Jurkat, Clone E6-1 (cell line): ENCODE results near the gene TMEM244. TPM values are rescaled to one million over a fixed set of nuclear protein-coding genes. Genes with fewer than 3 reads are reported as not detected.
"Not testable (repeated sequence)": the region's sequence is repeated elsewhere in the genome, so short reads cannot be mapped to it uniquely, and the experiment has no call there.

Source experiments
- DNase-seq: peaks from one replicate; pipeline ENCODE4 v3.0.0-alpha.2; 2011; ENCODE audit warnings: low read depth, low spot score
- H3K4me3 ChIP-seq: 2 replicates; pipeline ENCODE4 v1.5.1; 2011; ENCODE audit warnings: mild to moderate bottlenecking, low read length, control low read depth, moderate library complexity
- polyA plus RNA-seq: library from polyadenylated mRNA; unstranded; fragments of >200 nt; gene quantifications from one replicate; pipeline ENCODE4 v1.2.1, GENCODE V29; 2012; ENCODE audit warnings: missing spikeins; ENCODE audit not compliant: insufficient read length, insufficient read depth

TMEM244 gene
- polyA plus RNA-seq, result not detected

DNA sequence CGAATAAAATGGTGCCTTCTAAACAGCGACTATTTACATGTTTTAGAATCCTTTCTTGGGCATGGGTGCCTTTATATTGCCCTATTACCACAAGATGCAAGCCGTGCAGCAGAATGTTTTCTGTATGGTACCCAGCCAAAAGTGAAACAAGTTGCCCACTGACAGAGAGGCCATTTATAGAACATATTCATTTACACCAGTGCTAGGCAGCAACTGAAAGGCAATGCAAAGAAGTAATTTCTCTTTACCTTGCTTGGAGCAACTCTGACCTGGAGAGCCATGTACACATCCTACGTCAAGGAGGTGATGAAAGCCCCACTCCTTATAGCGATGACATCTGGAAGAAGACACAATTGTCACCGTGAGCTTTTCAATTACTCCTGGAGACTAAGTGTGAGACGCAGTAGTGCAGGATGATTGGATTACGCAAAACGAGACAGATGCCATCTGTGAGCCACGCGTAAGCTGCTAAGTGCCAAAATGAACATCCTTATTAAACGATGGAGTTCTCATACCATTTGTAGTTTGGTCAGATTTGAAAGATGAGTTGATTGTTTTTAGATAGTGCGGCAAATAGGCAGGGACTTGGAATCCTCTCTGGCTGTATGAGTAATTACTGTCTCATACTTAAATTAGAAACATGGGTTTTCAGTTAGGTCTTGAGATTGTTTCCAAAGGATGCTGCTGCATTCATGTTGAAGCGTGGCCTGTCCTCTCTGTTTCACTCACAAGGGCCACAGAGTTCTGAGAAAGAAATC lies at the start of gene TMEM244:
Gene TMEM244 (minus strand): TSS at position 408 of the 758 bp plus-strand sequence. CDS start 127 bp downstream, at position 281.
- H3K4me3 ChIP-seq, result no peak within 1 kb of the TSS
- DNase-seq, result no peak

- no peak overlapping the region for H3K4me3 ChIP-seq
- no peak for DNase-seq
Observed at GRCh38 chr6:129908858-129909257, 47.7 kb upstream of the TMEM244 start.

GRCh38 chr6:129908356-129908755 lies 47.2 kb upstream of the TMEM244 start:
- no peak for DNase-seq

GRCh38 chr6:129906515-129907077 lies 45.5 kb upstream of the TMEM244 start:
- no peak overlapping the region for H3K4me3 ChIP-seq
- DNase-seq, result no peak

More at GRCh38 chr6:129908356-129908755, 47.2 kb upstream of the TMEM244 start:
- no peak overlapping the region for H3K4me3 ChIP-seq

DNA sequence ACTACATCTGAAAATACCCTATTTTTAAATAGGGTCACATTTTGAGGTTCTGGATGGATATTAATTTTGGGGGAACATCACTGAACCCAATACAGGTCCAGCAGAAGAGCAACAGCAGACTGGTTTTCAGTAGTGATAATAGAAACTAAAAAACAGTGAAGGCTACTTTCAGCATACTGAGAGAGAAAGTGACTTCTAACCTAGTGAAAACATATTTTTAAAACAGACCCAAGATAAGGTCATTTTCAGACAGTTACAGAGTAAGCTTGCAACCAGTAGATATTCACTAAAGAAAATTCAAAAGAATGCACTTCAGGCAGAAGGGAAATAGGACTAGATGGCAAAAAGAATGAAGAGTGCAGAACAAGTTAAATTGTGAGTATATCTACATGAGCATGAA lies 42.0 kb upstream of the TMEM244 start:
- H3K4me3 ChIP-seq, result no peak overlapping the region
- no peak for DNase-seq

GRCh38 chr6:129902681-129903080 lies 41.6 kb upstream of the TMEM244 start:
- no peak overlapping the region for H3K4me3 ChIP-seq
- no peak for DNase-seq

DNA sequence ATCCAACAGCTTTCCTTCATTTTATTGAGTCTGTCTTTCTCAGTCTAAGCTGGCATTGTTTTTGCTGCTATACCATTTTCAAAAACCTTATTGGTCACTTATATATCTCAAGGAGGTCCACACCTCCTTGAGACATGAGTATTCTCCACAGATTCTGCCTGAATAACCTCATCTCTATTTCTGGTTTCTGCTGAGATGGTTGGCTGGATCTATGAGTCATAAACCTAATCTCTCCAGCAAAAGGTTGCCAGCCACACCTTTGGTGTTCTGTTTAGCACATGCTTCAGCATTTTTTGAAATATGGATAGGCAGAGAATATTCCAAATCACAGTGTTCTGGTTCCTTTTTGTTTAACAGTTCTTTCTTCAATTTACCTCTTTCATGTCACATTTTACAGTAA lies 40.8 kb upstream of the TMEM244 start:
- DNase-seq, result no peak
- no peak overlapping the region for H3K4me3 ChIP-seq

- no peak for DNase-seq
Observed at GRCh38 chr6:129895692-129896091, 34.6 kb upstream of the TMEM244 start.

GRCh38 chr6:129894921-129895320 lies 33.8 kb upstream of the TMEM244 start:
- H3K4me3 ChIP-seq, result no peak overlapping the region
- DNase-seq, result no peak

More at GRCh38 chr6:129895692-129896091, 34.6 kb upstream of the TMEM244 start:
- H3K4me3 ChIP-seq, result no peak overlapping the region

- H3K4me3 ChIP-seq, result no peak overlapping the region
- DNase-seq, result peak; percentile 16
Observed at GRCh38 chr6:129893640-129894039, 32.5 kb upstream of the TMEM244 start.

DNA sequence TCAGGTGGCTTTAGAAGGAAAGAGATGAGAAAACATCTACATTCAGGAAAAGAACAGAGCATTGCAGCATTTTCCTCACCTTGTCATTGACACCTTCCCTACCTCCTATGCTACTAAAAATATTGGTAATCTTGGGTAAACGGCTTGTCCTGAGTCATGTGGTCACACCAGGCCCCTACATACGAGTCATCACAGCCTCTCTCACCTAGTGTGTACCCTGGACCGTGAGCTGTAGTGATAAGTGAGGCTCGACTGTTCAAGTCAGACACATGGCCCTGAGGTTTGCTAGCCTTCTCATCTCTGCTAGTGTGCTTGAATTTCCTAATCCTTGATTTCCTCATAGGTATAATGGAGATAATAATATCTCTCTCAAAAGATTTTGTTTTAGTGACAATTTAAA lies 29.6 kb upstream of the TMEM244 start:
- H3K4me3 ChIP-seq, result no peak overlapping the region
- no peak for DNase-seq

GRCh38 chr6:129890164-129890563 lies 29.0 kb upstream of the TMEM244 start:
- H3K4me3 ChIP-seq, result no peak overlapping the region
- DNase-seq, result no peak

DNA sequence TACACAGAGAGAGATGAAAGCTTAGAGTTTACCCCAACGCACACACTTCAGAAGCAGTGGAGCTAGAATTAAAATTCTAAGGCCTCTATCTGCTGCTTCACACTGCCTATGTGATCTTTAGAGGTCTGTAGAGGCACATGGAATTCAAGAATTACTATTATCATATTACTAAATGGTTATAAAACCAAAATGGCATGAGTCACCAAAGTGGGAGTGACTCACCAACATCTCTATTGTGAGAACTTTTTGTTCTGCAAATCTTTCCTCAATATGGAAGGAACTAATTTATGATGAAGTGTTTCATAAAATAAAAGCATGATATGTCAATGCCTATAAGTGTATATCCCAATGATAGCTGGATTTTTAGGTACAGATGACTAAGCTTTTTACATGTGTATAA lies 28.5 kb upstream of the TMEM244 start:
- no peak for DNase-seq
- H3K4me3 ChIP-seq, result no peak overlapping the region

DNA sequence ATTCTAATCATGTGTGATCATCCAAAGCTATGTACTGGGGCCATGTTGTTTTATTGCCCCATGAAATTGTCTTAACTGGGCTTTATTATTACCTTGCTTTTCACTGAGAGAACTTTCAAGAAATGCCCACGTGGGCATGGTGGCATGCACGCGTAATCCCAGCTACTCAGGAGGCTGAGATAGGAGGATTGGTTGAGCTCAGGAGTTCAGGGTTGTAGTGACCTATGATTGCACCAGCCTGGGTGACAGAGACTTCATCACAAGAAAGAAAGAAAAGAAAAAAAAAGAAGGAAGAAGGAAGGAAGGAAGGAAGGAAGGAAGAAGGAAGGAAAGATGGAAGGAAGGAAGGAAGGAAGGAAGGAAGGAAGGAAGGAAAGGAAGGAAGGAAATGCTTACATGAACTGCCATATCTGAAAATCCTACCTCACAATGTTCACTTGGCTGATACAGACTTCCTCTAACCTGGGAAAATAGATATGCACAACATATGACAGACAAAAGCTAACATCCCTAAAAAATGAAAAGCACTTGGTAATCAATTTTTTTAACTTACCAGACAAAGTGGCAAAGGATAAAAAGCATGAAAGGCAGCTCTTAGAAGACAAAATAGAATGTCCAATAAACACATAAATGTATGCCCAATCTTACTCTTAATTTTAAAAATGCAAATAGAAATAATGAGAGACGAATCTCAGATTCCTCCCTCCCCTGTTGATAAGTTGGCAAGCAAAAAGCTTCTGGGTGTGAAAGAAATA lies 25.5 kb upstream of the TMEM244 start:
- H3K4me3 ChIP-seq, result no peak overlapping the region
- DNase-seq, result no peak

GRCh38 chr6:129884211-129884610 lies 23.1 kb upstream of the TMEM244 start:
- H3K4me3 ChIP-seq, result no peak overlapping the region
- DNase-seq, result no peak

DNA sequence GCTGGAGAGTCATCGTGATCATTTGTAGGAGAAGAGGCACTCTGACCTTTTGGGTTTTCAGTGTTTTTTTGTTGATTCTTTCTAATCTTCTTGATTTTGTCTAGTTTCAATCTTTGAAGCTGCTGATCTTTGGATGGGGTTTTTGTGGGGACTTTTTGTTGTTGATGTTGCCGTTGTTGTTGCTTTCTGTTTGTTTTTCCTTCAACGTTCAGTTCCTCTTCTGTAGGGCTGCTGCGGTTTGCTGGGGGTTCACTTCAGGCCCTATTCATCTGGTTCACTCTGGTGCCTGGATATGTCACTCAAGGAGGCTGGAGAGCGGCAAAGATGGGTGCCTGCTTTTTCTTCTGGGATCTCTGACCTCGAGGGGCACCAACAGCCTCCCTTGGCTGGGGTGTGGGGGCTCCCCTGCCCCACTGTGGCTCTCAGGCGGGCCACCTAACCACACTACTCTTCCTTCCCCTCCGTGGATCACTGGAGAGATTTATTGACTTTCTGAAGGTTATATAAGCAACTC lies 21.5 kb upstream of the TMEM244 start:
- no peak overlapping the region for H3K4me3 ChIP-seq
- DNase-seq, result no peak

- H3K4me3 ChIP-seq, DNase-seq: not testable (repeated sequence)
Observed at GRCh38 chr6:129877894-129878293, 16.8 kb upstream of the TMEM244 start.

DNA sequence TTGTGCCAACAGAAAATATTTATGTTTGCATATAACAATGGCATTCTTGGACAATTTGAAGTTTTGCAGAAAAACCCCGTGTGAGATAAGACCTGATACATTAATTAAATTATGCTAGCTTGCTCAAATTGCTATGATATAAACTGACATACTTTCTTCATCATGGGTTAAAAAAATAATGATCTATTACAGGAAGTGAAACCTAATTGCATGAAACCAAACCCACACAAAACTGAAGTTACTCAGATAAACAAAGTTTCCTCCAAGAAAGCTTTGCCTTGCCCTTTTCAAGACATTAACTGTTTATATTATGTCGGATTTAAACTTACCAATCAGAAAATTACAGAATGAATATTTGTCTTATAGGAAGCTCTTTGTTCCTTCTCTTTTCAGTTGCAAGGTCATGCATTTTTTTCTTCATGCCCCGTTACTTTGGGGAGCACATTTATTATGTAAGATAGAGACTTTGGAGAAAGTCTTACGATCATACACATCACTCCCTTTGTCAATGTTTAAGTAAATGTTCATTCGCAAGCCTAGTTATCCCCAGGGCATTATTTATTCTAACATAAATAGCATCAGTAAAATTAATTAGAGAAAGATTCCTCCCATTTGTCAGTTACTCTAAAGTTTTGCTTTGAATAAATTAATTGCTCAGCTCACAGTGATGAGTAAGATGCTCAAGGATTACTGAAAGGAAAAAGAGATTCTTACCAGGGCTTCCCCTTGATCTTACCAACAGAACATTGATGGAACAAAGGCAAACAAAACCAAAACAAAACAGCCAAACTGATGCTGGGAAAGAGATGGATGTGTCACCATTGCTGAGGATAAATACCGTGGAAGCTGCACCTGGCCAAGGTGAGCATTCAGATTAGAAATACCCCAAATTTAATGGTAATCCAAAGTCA lies 14.8 kb upstream of the TMEM244 start:
- H3K4me3 ChIP-seq, result no peak overlapping the region

DNA sequence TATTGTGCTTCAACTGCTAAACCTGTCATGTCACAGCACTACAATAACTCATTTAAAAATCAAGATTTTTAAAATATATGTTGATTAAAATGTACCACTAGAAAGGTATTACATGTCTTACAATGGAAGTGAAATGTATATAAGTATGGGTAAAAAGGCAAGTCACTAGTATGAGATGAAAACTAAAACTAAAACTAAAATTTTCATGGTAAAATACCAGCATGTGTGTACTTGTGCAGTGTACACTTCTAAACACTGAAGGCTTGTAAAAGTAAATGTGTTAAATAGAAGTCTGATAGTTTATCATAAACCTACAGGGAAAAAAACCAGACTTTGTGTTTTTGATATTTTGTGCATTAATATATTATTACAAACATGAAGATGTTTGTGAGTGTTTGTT lies 13.7 kb upstream of the TMEM244 start:
- no peak overlapping the region for H3K4me3 ChIP-seq
- no peak for DNase-seq

More for the DNA sequence above, 14.8 kb upstream of the TMEM244 start:
- DNase-seq, result no peak
